ENCODE measurements around the gene RUFY3.
"Not testable (repeated sequence)": the region's sequence is repeated elsewhere in the genome, so short reads cannot be mapped to it uniquely, and the experiment has no call there.

DNA sequence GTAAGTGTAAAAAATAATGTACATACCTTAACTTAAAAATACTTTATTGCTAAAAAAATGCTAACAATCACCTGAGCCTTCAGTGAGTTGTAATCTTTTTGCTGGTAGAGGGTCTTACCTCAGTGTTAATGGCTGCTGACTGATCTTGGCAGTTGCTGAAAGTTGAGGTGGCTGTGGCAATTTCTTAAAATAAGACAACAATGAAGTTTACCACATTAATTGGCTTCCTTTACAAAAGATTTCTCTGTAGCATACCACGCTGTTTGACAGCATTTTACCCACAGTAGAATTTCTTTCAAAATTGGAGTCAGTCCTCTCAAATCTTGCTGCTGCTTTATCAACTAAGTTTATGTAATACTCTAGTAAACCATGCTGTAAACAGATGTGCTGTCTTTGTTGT, 47.6 kb downstream of the RUFY3 start:
- not testable (repeated sequence) for TF ChIP-seq EZH2phosphoT487 (IDR thresholded peaks at IDR 0.05; ENCODE audit: borderline replicate concordance, low read length); CTCF (IDR thresholded peaks at IDR 0.05; ENCODE audit: low read depth, low read length, poor library complexity, severe bottlenecking)

Measured in DOHH2 (cell line).